Mucosa of rectum (tissue), 2 donors: ENCODE results near the gene GAS2.

Experiments used
- H3K27ac ChIP-seq, 2 donors: one replicate each; pipeline ENCODE4 v1.7.0; 2013; ENCODE audit warnings: inconsistent platforms in 2 of 2, low read depth in 2 of 2, low read length in 2 of 2
- H3K27me3 ChIP-seq, 2 donors: one replicate each; pipeline ENCODE4 v1.7.0; 2013; ENCODE audit warnings: low read length in 2 of 2; ENCODE audit not compliant: control insufficient read depth in 2 of 2, insufficient read depth in 2 of 2
- H3K36me3 ChIP-seq, 2 donors: one replicate each; pipeline ENCODE4 v1.7.0; 2013; ENCODE audit warnings: low read length in 2 of 2; ENCODE audit not compliant: control insufficient read depth in 2 of 2, insufficient read depth in 2 of 2
- H3K4me1 ChIP-seq, 2 donors: one replicate each; pipeline ENCODE4 v1.7.0; 2013; ENCODE audit warnings: low read length in 2 of 2, mild to moderate bottlenecking in 1 of 2; ENCODE audit not compliant: control insufficient read depth in 2 of 2, insufficient read depth in 2 of 2
- H3K4me3 ChIP-seq, 2 donors: one replicate each; pipeline ENCODE4 v1.7.0; 2013; ENCODE audit warnings: low read length in 2 of 2
- H3K9ac ChIP-seq, 2 donors: one replicate each; pipeline ENCODE4 v1.7.0; 2013; ENCODE audit warnings: low read length in 2 of 2, low read depth in 1 of 2, mild to moderate bottlenecking in 1 of 2
- H3K9me3 ChIP-seq, 2 donors: one replicate each; pipeline ENCODE4 v1.7.0; 2013; ENCODE audit warnings: low read length in 2 of 2; ENCODE audit not compliant: control insufficient read depth in 2 of 2
- donor health status: healthy.
- donor health status: Normal muscosa, but diverticular disease.

The GAS2 gene

DNA sequence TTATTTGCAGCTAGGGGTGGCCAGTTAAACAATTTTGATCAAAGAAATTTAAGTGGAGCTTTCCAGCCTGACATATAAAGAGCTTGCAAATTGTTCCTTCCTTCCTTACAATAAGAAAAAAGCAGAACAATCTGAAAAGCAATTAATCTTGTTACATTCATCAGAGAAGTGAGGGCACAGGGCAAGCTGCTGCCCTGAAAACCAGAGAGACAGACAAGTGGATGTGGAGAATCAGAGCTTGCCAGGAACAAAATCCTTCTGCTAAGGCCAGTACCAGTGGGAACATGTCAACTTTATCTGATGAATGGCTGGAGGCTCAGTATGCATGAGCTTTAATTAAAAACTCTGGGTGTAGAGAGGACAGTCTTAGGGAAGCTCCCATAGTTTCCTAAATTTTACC, 185.1 kb downstream of the GAS2 start:
- no peaks in the 10 kb centered on the region for H3K4me1 ChIP-seq
- H3K36me3 ChIP-seq: no peaks in the 10 kb centered on the region
- no peak overlapping the region for H3K4me3 ChIP-seq
- H3K9ac ChIP-seq: no peak overlapping the region
- H3K27ac ChIP-seq: no peak overlapping the region
- no peaks in the 10 kb centered on the region for H3K9me3 ChIP-seq
- H3K27me3 ChIP-seq: no peaks in the 10 kb centered on the region

DNA sequence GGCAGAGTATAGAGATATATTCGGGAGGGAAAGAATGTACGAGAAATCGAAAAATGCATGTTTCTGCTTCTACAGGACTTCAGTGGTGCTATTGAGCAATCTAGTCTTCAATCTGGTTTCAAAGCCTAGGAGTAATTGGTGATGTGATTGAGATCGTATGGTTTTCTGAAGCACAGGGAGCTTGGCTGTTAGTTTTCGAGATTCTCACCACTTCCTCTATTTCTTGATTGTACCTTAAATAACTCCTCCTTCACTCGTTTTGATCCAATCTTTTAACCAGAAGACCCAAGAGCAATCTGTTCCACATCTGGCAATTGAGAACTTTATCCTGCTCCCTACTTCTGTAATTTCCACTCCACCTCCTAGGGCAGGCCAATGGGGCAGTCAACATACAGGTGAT, 193.3 kb downstream of the GAS2 start:
- H3K9me3 ChIP-seq: no peaks in the 10 kb centered on the region

DNA sequence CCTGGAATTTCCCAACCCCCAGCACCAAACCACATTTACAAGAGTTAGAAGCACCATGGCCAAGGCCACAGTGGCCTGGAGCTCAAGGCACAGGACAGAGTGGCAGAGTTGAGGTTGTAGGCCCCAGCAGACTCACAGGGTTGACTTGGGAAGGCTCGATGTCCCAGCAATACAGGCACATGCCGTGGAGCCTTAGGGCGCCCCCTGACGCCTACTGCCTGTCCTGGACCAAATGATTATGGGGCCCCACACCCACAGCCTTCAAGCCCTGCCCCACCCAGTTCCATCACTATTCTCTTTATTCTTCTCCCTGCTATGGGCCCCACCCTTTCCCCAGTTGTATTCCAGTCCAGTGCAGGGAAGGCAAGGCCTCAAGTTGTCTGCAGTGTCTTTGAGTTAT, 193.8 kb downstream of the GAS2 start, which contains the start of gene CCDC179:
CCDC179 (minus strand) TSS at position 234 of the 400 bp plus-strand sequence; CDS start at position 181, 53 bp downstream.
- no peak within 1 kb of the TSS for H3K4me3 ChIP-seq
- H3K36me3 ChIP-seq: no peaks in the 10 kb centered on the region
- no peaks in the 10 kb centered on the region for H3K4me1 ChIP-seq
- H3K27me3 ChIP-seq: no peaks in the 10 kb centered on the region
- no peaks in the 10 kb centered on the region for H3K9me3 ChIP-seq
- no peak within 1 kb of the TSS for H3K9ac ChIP-seq
- no peak within 1 kb of the TSS for H3K27ac ChIP-seq

More for the DNA sequence above, 193.3 kb downstream of the GAS2 start:
- H3K36me3 ChIP-seq: no peaks in the 10 kb centered on the region
- H3K27ac ChIP-seq: no peak overlapping the region
- H3K4me3 ChIP-seq: no peak overlapping the region
- no peaks in the 10 kb centered on the region for H3K27me3 ChIP-seq
- H3K4me1 ChIP-seq: no peaks in the 10 kb centered on the region
- no peak overlapping the region for H3K9ac ChIP-seq
